Measurements from ENCODE around the gene AP5S1. TPM values are rescaled to one million over a fixed set of nuclear protein-coding genes. Genes with fewer than 3 reads are reported as not detected.

Gene AP5S1
- total RNA-seq, 1 donor from 2014 or later: 13.4 TPM

DNA sequence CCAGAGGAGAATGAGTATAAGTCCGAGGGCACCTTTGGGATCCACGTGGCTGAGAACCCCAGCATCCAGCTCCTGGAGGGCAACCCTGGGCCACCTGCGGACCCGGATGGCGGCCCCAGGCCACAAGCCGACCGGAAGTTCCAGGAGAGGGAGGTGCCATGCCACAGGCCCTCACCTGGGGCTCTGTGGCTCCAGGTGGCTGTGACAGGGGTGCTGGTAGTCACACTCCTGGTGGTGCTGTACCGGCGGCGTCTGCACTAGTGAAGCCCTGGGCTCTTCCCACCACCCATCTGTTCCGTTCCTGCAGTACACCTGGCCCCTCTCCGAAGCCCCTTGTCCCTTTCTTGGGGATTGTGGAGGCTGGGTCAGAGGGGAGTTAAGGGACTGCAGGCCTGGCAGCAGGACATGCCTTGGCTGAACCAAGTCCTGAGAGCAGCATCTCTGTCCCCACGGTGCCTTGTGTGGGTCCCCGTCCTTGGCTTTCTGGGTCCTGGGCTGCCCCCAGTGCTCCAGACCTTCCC is 45.6 kb downstream of the AP5S1 start:
- Mint-ChIP-seq H3K27ac (no peak overlapping the region), H3K4me3 (no peak overlapping the region), H3K27me3 (no peaks in the 10 kb centered on the region), H3K36me3 (ENCODE audit: low read depth) (peaks cover 67% of the 10 kb centered on the region), H3K4me1 (peaks cover 11% of the 10 kb centered on the region), H3K9me3 (no peaks in the 10 kb centered on the region)
- TF ChIP-seq, protein P1, sequence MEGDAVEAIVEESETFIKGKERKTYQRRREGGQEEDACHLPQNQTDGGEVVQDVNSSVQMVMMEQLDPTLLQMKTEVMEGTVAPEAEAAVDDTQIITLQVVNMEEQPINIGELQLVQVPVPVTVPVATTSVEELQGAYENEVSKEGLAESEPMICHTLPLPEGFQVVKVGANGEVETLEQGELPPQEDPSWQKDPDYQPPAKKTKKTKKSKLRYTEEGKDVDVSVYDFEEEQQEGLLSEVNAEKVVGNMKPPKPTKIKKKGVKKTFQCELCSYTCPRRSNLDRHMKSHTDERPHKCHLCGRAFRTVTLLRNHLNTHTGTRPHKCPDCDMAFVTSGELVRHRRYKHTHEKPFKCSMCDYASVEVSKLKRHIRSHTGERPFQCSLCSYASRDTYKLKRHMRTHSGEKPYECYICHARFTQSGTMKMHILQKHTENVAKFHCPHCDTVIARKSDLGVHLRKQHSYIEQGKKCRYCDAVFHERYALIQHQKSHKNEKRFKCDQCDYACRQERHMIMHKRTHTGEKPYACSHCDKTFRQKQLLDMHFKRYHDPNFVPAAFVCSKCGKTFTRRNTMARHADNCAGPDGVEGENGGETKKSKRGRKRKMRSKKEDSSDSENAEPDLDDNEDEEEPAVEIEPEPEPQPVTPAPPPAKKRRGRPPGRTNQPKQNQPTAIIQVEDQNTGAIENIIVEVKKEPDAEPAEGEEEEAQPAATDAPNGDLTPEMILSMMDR (IDR thresholded peaks at IDR 0.05): no peak
- intact Hi-C loops (cut with micrococcal nuclease): no loop called here
- no peak for DNase-seq
- ATAC-seq (ENCODE audit: low read depth): no peak
- CTCF ChIA-PET: no interaction called here
- POLR2A ChIA-PET: interaction anchor here (0.6 kb wide), 1 partner anchor 25 kb away, joined by 3 read pairs; no protein-coding TSS in a partner anchor

DNA sequence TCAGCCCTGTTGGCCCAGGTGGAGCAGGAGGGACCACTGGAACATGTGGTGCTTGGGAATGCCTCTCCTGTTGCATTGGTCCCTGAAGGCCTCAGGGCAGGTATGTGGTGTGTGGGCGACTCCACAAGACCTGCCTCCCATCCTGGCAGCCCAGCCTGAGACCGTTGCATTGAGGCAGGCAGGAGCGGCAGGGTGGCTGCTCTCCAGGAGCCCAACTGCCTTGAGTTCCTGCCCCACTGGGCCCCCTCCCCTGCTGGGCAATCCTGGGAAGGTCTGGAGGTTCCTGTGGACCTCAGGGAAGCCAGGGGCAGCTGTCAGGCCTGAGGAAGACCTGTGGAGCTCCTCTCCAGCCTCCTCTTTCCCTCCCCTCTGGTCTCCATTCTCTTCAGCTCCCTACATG is 46.1 kb downstream of the AP5S1 start:
- Mint-ChIP-seq H3K27ac (no peak overlapping the region), H3K36me3 (ENCODE audit: low read depth) (peaks cover 66% of the 10 kb centered on the region), H3K4me1 (peaks cover 11% of the 10 kb centered on the region), H3K27me3 (no peaks in the 10 kb centered on the region), H3K9me3 (no peaks in the 10 kb centered on the region), H3K4me3 (no peak overlapping the region)
- POLR2A ChIA-PET: no interaction called here
- TF ChIP-seq, protein P1 (IDR thresholded peaks at IDR 0.05): no peak
- ATAC-seq (ENCODE audit: low read depth) (no peak), DNase-seq (no peak)
- CTCF ChIA-PET: no interaction called here
- intact Hi-C loops (cut with micrococcal nuclease): no loop called here

DNA sequence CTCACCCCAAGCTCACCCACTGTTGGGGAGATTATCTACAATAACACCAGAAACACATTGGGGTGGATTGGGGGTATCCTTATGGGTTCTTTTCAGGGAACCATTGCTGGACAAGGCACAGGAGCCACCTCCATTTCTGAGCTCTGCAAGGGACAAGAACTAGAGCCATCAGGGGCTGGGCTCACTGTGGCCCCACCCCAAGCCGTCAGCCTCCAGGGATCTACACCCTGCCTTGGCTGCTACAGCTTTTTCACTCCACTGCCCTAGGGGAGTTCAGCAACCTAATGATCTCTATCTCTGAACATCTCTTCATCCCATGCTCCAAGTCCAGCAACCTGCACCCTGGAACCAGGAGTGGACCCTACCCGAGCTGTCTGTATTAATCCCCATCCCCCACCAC is 47.5 kb downstream of the AP5S1 start:
- peaks cover 65% of the 10 kb centered on the region for H3K36me3 Mint-ChIP-seq (ENCODE audit: low read depth)
- H3K9me3 Mint-ChIP-seq: no peaks in the 10 kb centered on the region
- no peaks in the 10 kb centered on the region for H3K27me3 Mint-ChIP-seq
- ChIA-PET POLR2A (no interaction called here), CTCF (interaction anchor here (1.2 kb wide), 1 partner anchor 13 kb away, joined by 3 read pairs; no protein-coding TSS in a partner anchor)
- no peak for ATAC-seq (ENCODE audit: low read depth)
- intact Hi-C loops (cut with micrococcal nuclease): no loop called here
- H3K27ac Mint-ChIP-seq: no peak overlapping the region
- no peak for DNase-seq
- peaks cover 12% of the 10 kb centered on the region for H3K4me1 Mint-ChIP-seq
- TF ChIP-seq, protein P1 (IDR thresholded peaks at IDR 0.05): no peak
- no peak overlapping the region for H3K4me3 Mint-ChIP-seq

DNA sequence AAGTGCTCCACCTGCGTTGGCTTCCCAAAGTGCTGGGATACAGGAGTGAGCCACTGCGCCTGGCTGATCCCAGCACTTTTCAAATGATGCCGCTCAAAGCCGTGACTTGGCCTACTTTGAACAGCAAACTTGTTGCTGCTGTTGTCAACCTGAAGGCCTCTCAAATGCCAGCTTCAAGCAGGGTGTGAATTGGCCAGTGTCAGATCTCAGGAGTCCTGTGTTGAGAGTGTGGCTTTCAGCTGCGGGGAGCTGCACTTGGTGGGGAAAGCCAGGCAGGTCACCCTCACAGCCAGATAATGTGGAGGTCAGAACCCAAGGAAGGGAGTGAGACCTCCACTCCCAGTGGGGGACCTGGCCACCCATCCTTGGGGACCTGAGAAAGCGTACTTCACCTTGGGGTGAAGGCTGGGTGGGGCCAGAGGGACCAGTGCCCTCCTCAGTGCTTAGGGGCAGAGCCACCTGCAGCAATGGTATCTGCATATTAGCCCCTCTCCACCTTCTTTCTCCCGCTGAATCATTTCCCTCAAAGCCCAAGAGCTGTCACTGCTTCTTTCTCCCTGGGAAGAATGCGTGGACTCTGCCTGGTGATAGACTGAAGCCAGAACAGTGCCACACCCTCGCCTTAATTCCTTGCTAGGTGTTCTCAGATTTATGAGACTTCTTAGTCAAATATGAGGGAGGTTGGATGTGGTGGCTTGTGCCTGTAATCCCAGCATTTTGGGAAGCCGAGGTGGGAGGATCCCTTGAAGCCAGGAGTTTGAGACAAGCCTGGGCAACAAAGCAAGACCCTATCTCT is 49.7 kb downstream of the AP5S1 start:
- H3K36me3 Mint-ChIP-seq (ENCODE audit: low read depth): peaks cover 64% of the 10 kb centered on the region
- no peaks in the 10 kb centered on the region for H3K27me3 Mint-ChIP-seq
- H3K4me3 Mint-ChIP-seq: no peak overlapping the region
- CTCF ChIA-PET: no interaction called here
- H3K27ac Mint-ChIP-seq: no peak overlapping the region
- intact Hi-C loops (cut with micrococcal nuclease): no loop called here
- ATAC-seq (ENCODE audit: low read depth) (no peak), DNase-seq (no peak)
- POLR2A ChIA-PET: no interaction called here
- no peaks in the 10 kb centered on the region for H3K9me3 Mint-ChIP-seq
- peaks cover 13% of the 10 kb centered on the region for H3K4me1 Mint-ChIP-seq
- TF ChIP-seq, protein P1 (IDR thresholded peaks at IDR 0.05): no peak

DNA sequence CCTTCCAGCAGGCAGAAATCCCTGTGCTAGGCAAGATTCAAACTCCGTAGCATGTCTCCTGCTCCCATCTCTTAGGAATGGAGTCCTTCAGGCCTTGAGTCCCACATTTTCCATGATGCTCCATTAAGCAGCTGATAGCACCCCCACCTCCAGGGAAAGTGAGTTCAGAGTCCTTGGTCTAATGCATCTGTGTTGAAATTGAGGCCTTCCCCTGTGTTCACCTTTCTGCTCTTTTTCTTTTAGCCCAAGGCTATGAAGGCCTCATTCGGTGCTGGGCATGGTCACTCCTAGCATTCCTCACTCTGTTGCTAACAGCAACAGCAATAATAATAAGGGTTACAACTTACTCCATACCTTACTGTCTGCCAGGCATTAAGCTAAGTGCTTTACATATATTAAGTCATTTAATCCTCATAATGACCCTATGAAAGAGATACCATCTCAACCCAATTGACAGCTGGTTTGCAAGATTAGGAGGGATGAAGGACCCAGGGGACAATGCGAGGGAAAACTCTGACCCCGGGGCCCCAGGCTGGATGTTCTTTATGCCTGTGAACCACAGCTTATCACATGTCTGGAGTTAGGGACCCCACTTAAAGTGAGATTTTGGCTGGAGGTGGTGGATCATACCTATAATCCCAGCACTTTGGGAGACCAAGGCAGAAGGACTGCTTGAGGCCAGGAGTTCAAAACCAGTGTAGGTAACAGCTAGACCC is 51.4 kb downstream of the AP5S1 start:
- intact Hi-C loops (cut with micrococcal nuclease): no loop called here
- no peaks in the 10 kb centered on the region for H3K9me3 Mint-ChIP-seq
- H3K27ac Mint-ChIP-seq: no peak overlapping the region
- DNase-seq (no peak), ATAC-seq (ENCODE audit: low read depth) (no peak)
- ChIA-PET CTCF (interaction anchor here (0.7 kb wide), 1 partner anchor 152 kb away, joined by 3 read pairs; no protein-coding TSS in a partner anchor), POLR2A (interaction anchor here (0.7 kb wide), 1 partner anchor 170 kb away, joined by 3 read pairs; no protein-coding TSS in a partner anchor)
- TF ChIP-seq, protein P1 (IDR thresholded peaks at IDR 0.05): no peak
- H3K4me3 Mint-ChIP-seq: no peak overlapping the region
- H3K4me1 Mint-ChIP-seq: peaks cover 13% of the 10 kb centered on the region
- H3K27me3 Mint-ChIP-seq: no peaks in the 10 kb centered on the region
- peaks cover 59% of the 10 kb centered on the region for H3K36me3 Mint-ChIP-seq (ENCODE audit: low read depth)
